ENCODE data around the gene CRYGA. TPM values are rescaled to one million over a fixed set of nuclear protein-coding genes. Genes with fewer than 3 reads are reported as not detected.

Gene CRYGA
- total and polyA plus RNA-seq, 8 donors, result not detected

GRCh38 chr2:208150094-208150493 lies 13.3 kb downstream of the CRYGA start:
- no peaks in the 10 kb centered on the region for H3K4me1 ChIP-seq
- no peaks in the 10 kb centered on the region for H3K9me3 ChIP-seq
- TF ChIP-seq, protein P1, sequence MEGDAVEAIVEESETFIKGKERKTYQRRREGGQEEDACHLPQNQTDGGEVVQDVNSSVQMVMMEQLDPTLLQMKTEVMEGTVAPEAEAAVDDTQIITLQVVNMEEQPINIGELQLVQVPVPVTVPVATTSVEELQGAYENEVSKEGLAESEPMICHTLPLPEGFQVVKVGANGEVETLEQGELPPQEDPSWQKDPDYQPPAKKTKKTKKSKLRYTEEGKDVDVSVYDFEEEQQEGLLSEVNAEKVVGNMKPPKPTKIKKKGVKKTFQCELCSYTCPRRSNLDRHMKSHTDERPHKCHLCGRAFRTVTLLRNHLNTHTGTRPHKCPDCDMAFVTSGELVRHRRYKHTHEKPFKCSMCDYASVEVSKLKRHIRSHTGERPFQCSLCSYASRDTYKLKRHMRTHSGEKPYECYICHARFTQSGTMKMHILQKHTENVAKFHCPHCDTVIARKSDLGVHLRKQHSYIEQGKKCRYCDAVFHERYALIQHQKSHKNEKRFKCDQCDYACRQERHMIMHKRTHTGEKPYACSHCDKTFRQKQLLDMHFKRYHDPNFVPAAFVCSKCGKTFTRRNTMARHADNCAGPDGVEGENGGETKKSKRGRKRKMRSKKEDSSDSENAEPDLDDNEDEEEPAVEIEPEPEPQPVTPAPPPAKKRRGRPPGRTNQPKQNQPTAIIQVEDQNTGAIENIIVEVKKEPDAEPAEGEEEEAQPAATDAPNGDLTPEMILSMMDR (IDR thresholded peaks at IDR 0.05), result no peak
- DNase-seq (no peak), ATAC-seq (no peak), FAIRE-seq (no peak)
- intact Hi-C loops (cut with DNase I), result no loop called here
- no peaks in the 10 kb centered on the region for H3K36me3 ChIP-seq
- no peak overlapping the region for H3K4me3 ChIP-seq
- no peak overlapping the region for H3K27ac ChIP-seq
- no peaks in the 10 kb centered on the region for H3K27me3 ChIP-seq

- no peak for FAIRE-seq
- no peak overlapping the region for H3K27ac ChIP-seq
- no peaks in the 10 kb centered on the region for H3K4me1 ChIP-seq
- DNase-seq, result no peak
- no peak for ATAC-seq
- no peaks in the 10 kb centered on the region for H3K9me3 ChIP-seq
- H3K36me3 ChIP-seq, result no peaks in the 10 kb centered on the region
- H3K27me3 ChIP-seq, result no peaks in the 10 kb centered on the region
- 58 to 71% methylated on average over 2 of the region's 2 CpGs for WGBS, 2 donors
- intact Hi-C loops (cut with DNase I), result no loop called here
- no peak overlapping the region for H3K4me3 ChIP-seq
- TF ChIP-seq, protein P1 (IDR thresholded peaks at IDR 0.05), result no peak
These were observed 14.6 kb downstream of the CRYGA start for GRCh38 chr2:208148803-208149202.

DNA sequence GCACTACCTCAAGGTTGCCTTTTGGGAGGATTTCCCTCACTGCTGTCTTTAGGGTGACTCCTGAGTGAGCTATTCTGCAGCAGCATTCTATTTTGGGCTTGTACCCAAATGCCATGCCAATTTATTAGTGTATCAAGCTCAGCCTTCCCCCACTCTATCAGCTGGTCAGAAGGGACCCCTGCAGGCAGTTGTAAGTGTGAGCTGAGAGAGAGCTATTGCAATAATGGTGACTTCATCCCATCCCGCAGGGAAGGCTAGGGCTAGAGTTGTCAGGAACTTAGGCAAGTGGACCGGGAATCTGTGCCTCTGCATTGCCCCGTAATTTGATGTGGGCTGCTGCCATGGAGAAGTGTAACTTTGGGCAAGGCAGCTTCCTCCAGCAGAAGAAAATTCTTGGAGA lies 15.6 kb downstream of the CRYGA start:
- DNase-seq, result no peak
- Histone ChIP-seq H3K36me3 (no peaks in the 10 kb centered on the region), H3K4me3 (no peak overlapping the region), H3K27me3 (no peaks in the 10 kb centered on the region), H3K9me3 (no peaks in the 10 kb centered on the region), H3K4me1 (no peaks in the 10 kb centered on the region), H3K27ac (no peak overlapping the region)
- intact Hi-C loops (cut with DNase I), result no loop called here
- no peak for ATAC-seq
- FAIRE-seq, result no peak
- 86 to 87% methylated on average over 3 of the region's 3 CpGs for WGBS, 2 donors
- TF ChIP-seq, protein P1 (IDR thresholded peaks at IDR 0.05), result no peak

- FAIRE-seq, result no peak
- TF ChIP-seq, protein P1 (IDR thresholded peaks at IDR 0.05), result no peak
- Histone ChIP-seq H3K27me3 (no peaks in the 10 kb centered on the region), H3K36me3 (no peaks in the 10 kb centered on the region), H3K9me3 (no peaks in the 10 kb centered on the region), H3K4me1 (no peaks in the 10 kb centered on the region), H3K27ac (no peak overlapping the region), H3K4me3 (no peak overlapping the region)
- no peak for DNase-seq
- intact Hi-C loops (cut with DNase I), result no loop called here
- no peak for ATAC-seq
These were observed 16.4 kb downstream of the CRYGA start for GRCh38 chr2:208147008-208147407.

GRCh38 chr2:208146006-208146405 lies 17.4 kb downstream of the CRYGA start, which contains the start of gene CRYGB:
TSS of gene CRYGB (minus strand) at chr2:208146158. CDS start at chr2:208146120, 38 bp downstream.
- TF ChIP-seq, protein P1 (IDR thresholded peaks at IDR 0.05), result no peak
- intact Hi-C loops (cut with DNase I), result no loop called here
- no peak within 1 kb of the TSS for H3K27ac ChIP-seq
- H3K36me3 ChIP-seq, result no peaks in the 10 kb centered on the region
- no peak for ATAC-seq
- no peak for DNase-seq
- WGBS, 2 donors, result 62 to 66% methylated on average over 6 of the region's 6 CpGs
- no peaks in the 10 kb centered on the region for H3K27me3 ChIP-seq
- no peak for FAIRE-seq
- H3K9me3 ChIP-seq, result no peaks in the 10 kb centered on the region
- no peaks in the 10 kb centered on the region for H3K4me1 ChIP-seq
- no peak within 1 kb of the TSS for H3K4me3 ChIP-seq
